ENCODE data around the gene GGTLC1. TPM values are rescaled to one million over a fixed set of nuclear protein-coding genes. Genes with fewer than 3 reads are reported as not detected.

GGTLC1 gene
- total and polyA plus RNA-seq, 2 experiments from 2014 or later: not detected

DNA sequence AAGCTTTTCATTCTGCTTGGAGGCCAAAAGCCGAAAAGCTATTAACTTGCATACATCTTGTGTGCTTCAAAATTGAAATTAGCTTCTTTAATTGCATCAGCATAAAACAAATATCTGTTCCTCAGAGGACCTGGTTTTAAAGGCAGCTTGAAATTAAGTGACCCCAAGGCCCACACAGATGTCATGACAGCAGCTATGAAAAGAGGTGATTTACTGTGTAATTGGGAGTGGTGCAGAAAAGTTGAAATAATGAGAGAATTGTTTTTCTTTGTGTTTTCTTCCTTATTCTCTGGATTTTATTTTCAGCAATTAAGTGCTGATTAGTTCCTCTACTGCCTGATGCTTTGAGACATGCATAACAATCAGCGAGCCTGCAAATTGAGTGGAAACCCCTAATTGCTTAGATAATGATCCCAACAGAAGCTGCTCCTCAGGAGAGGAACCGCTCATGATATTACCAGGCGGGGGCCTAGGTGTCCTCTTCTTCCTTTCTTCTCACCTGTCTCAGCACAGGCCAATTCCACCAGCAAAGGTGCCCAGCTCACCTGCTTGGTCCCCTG is 34.1 kb upstream of the GGTLC1 start:
- no peaks in the 10 kb centered on the region for H3K27me3 ChIP-seq (ENCODE audit: insufficient read depth)
- Mint-ChIP-seq H3K4me3 (no peak overlapping the region), H3K9me3 (no peaks in the 10 kb centered on the region; the same call in 2 of the 3 replicates), H3K36me3 (ENCODE audit: low read depth) (no peaks in the 10 kb centered on the region), H3K27me3 (ENCODE audit: insufficient read depth, low read depth, poor library complexity) (no peaks in the 10 kb centered on the region), H3K27ac (no peak overlapping the region), H3K4me1 (peaks cover 4% of the 10 kb centered on the region; the same call in 1 of the 3 replicates)
- H3K79me2 ChIP-seq (replicated peaks; ENCODE audit: insufficient read depth): no peaks in the 10 kb centered on the region
- H2AFZ ChIP-seq: peak overlapping the region; percentile 18; the same call in 1 of the 2 replicates
- no peaks in the 10 kb centered on the region for H3K36me3 ChIP-seq (ENCODE audit: insufficient read depth)
- no peak overlapping the region for H3K27ac ChIP-seq (ENCODE audit: low read depth)
- ATAC-seq: no peak
- H3F3A ChIP-seq (replicated peaks; ENCODE audit: low read depth): no peaks in the 10 kb centered on the region
- H3K4me3 ChIP-seq: no peak overlapping the region
- no peaks in the 10 kb centered on the region for H4K20me1 ChIP-seq (replicated peaks; ENCODE audit: insufficient read depth)
- no peak for TF ChIP-seq EZH2 (IDR thresholded peaks at IDR 0.05; ENCODE audit: low read depth, unreplicated experiment)
- no peak for TF ChIP-seq EZH2phosphoT487 (IDR thresholded peaks at IDR 0.05; ENCODE audit: unreplicated experiment)
- TF ChIP-seq, protein P1, sequence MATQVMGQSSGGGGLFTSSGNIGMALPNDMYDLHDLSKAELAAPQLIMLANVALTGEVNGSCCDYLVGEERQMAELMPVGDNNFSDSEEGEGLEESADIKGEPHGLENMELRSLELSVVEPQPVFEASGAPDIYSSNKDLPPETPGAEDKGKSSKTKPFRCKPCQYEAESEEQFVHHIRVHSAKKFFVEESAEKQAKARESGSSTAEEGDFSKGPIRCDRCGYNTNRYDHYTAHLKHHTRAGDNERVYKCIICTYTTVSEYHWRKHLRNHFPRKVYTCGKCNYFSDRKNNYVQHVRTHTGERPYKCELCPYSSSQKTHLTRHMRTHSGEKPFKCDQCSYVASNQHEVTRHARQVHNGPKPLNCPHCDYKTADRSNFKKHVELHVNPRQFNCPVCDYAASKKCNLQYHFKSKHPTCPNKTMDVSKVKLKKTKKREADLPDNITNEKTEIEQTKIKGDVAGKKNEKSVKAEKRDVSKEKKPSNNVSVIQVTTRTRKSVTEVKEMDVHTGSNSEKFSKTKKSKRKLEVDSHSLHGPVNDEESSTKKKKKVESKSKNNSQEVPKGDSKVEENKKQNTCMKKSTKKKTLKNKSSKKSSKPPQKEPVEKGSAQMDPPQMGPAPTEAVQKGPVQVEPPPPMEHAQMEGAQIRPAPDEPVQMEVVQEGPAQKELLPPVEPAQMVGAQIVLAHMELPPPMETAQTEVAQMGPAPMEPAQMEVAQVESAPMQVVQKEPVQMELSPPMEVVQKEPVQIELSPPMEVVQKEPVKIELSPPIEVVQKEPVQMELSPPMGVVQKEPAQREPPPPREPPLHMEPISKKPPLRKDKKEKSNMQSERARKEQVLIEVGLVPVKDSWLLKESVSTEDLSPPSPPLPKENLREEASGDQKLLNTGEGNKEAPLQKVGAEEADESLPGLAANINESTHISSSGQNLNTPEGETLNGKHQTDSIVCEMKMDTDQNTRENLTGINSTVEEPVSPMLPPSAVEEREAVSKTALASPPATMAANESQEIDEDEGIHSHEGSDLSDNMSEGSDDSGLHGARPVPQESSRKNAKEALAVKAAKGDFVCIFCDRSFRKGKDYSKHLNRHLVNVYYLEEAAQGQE (IDR thresholded peaks at IDR 0.05; ENCODE audit: unreplicated experiment): no peak
- no peak for TF ChIP-seq CREB1 (CRISPR knock-in tag; IDR thresholded peaks at IDR 0.05; ENCODE audit: low read depth)
- TF ChIP-seq ZNF462 (CRISPR knock-in tag; IDR thresholded peaks at IDR 0.05): no peak
- H3K4me2 ChIP-seq: no peak overlapping the region
- no peak for DNase-seq (ENCODE audit: low spot score)
- peaks cover 3% of the 10 kb centered on the region; the same call in 1 of the 2 replicates for H3K9me2 ChIP-seq (ENCODE audit: insufficient read depth)
- H3K4me1 ChIP-seq (ENCODE audit: insufficient read depth): no peaks in the 10 kb centered on the region
